GM21526 (cell line): Measurements from ENCODE around the gene MKLN1.
"Not testable (repeated sequence)": the region's sequence is repeated elsewhere in the genome, so short reads cannot be mapped to it uniquely, and the experiment has no call there.

Experiments used
- ATAC-seq: cut with Tn5 transposase; IDR thresholded peaks from one replicate; pipeline ENCODE4 v1.9.1; 2021; ENCODE audit warnings: moderate library complexity; ENCODE audit not compliant: unreplicated experiment, low FRiP score

Gene MKLN1

GRCh38 chr7:131307627-131308026 is 20.0 kb upstream of the MKLN1 start:
- no peak for ATAC-seq

GRCh38 chr7:131312838-131313237 is 14.8 kb upstream of the MKLN1 start:
- no peak for ATAC-seq

GRCh38 chr7:131320603-131321002 is 7.1 kb upstream of the MKLN1 start:
- no peak for ATAC-seq

- no peak for ATAC-seq
Measured at GRCh38 chr7:131321656-131322055, 6.0 kb upstream of the MKLN1 start.

GRCh38 chr7:131322061-131322460 is 5.6 kb upstream of the MKLN1 start:
- no peak for ATAC-seq

GRCh38 chr7:131322861-131323260 is 4.8 kb upstream of the MKLN1 start:
- no peak for ATAC-seq

- ATAC-seq: no peak
Measured at GRCh38 chr7:131325179-131325840, 2.4 kb upstream of the MKLN1 start.

- no peak for ATAC-seq
Measured at GRCh38 chr7:131326576-131326975, 1.1 kb upstream of the MKLN1 start.

GRCh38 chr7:131327049-131327625 is 539 bp upstream of the MKLN1 start:
- ATAC-seq: peak; percentile 25

- ATAC-seq: no peak
Measured at GRCh38 chr7:131328377-131329175, 900 bp downstream of the MKLN1 start.

- no peak for ATAC-seq
Measured at GRCh38 chr7:131329176-131329570, 1.5 kb downstream of the MKLN1 start.

GRCh38 chr7:131330299-131330698 is 2.6 kb downstream of the MKLN1 start:
- ATAC-seq: no peak

GRCh38 chr7:131331806-131332205 is 4.1 kb downstream of the MKLN1 start:
- no peak for ATAC-seq

GRCh38 chr7:131332729-131333128 is 5.1 kb downstream of the MKLN1 start:
- not testable (repeated sequence) for ATAC-seq

- ATAC-seq: no peak
Measured at GRCh38 chr7:131335639-131336381, 8.1 kb downstream of the MKLN1 start.

GRCh38 chr7:131336956-131337355 is 9.3 kb downstream of the MKLN1 start:
- ATAC-seq: no peak

- no peak for ATAC-seq
Measured at GRCh38 chr7:131338173-131338572, 10.5 kb downstream of the MKLN1 start.

- no peak for ATAC-seq
Measured at GRCh38 chr7:131338691-131339390, 11.2 kb downstream of the MKLN1 start.

GRCh38 chr7:131341690-131342089 is 14.0 kb downstream of the MKLN1 start:
- ATAC-seq: no peak

- ATAC-seq: no peak
Measured at GRCh38 chr7:131342864-131343442, 15.3 kb downstream of the MKLN1 start.
